NB4 (cell line): ENCODE results near the gene UBAC2.

Experiments
- DNase-seq: peaks from one replicate; pipeline ENCODE4 v3.0.0; 2010; ENCODE audit warnings: low read depth
- H3K4me3 ChIP-seq: one replicate; pipeline ENCODE4 v1.5.1; 2011; ENCODE audit warnings: mild to moderate bottlenecking, low read depth, low read length, moderate library complexity
- CTCF ChIP-seq: IDR thresholded peaks from one replicate; pipeline ENCODE4 v1.5.1; 2012; ENCODE audit warnings: low read depth, low read length
- MAX ChIP-seq: IDR thresholded peaks from 2 replicates; pipeline ENCODE4 v1.6.1; 2011; ENCODE audit warnings: low read depth, low read length
- MYC ChIP-seq: IDR thresholded peaks from 2 replicates; pipeline ENCODE4 v1.6.1; 2011; ENCODE audit warnings: low read depth, low read length
- POLR2A ChIP-seq: IDR thresholded peaks from 2 replicates; pipeline ENCODE4 v1.6.1; 2011; ENCODE audit warnings: mild to moderate bottlenecking; ENCODE audit not compliant: insufficient read length; ENCODE audit errors: extremely low read depth

Gene UBAC2

GRCh38 chr13:99347911-99348451 lies 147.3 kb downstream of the UBAC2 start:
- DNase-seq: no peak
- no peak overlapping the region for H3K4me3 ChIP-seq
- TF ChIP-seq MAX: no peak
- TF ChIP-seq POLR2A: no peak
- no peak for TF ChIP-seq MYC
- no peak for TF ChIP-seq CTCF

- DNase-seq: no peak
- no peak overlapping the region for H3K4me3 ChIP-seq
- TF ChIP-seq MYC: no peak
- TF ChIP-seq POLR2A: no peak
- no peak for TF ChIP-seq MAX
- TF ChIP-seq CTCF: no peak
Observed at GRCh38 chr13:99350191-99350590, 149.5 kb downstream of the UBAC2 start.

GRCh38 chr13:99351772-99352171 lies 151.1 kb downstream of the UBAC2 start:
- no peak for DNase-seq
- TF ChIP-seq MYC (no peak), MAX (no peak), POLR2A (no peak)
- no peak overlapping the region for H3K4me3 ChIP-seq

- DNase-seq: no peak
- H3K4me3 ChIP-seq: no peak overlapping the region
- TF ChIP-seq MYC (no peak), CTCF (no peak), POLR2A (no peak), MAX (no peak)
Observed at GRCh38 chr13:99352351-99353245, 151.9 kb downstream of the UBAC2 start.

GRCh38 chr13:99353246-99353600 lies 152.6 kb downstream of the UBAC2 start:
- no peak for TF ChIP-seq MAX
- TF ChIP-seq CTCF: no peak
- TF ChIP-seq POLR2A: no peak
- no peak for TF ChIP-seq MYC
- DNase-seq: no peak
- no peak overlapping the region for H3K4me3 ChIP-seq

- DNase-seq: no peak
- TF ChIP-seq MYC (no peak), CTCF (no peak), POLR2A (no peak), MAX (no peak)
- no peak overlapping the region for H3K4me3 ChIP-seq
Observed at GRCh38 chr13:99353836-99354235, 153.2 kb downstream of the UBAC2 start.
